Tibial nerve (tissue), 4 donors: Measurements from ENCODE around the gene CDHR4. TPM values are rescaled to one million over a fixed set of nuclear protein-coding genes. Genes with fewer than 3 reads are reported as not detected.
"Not testable (repeated sequence)": the region's sequence is repeated elsewhere in the genome, so short reads cannot be mapped to it uniquely, and the experiment has no call there.

Source experiments
- DNase-seq, 2 donors: peaks; one replicate each; pipeline ENCODE4 v3.0.0-alpha.2; 2019; ENCODE audit warnings: low spot score in 2 of 2
- H3K27ac ChIP-seq, 4 donors: fragments of 200-600 bp; sonication (generic) in 3 of 4; one replicate each; pipeline ENCODE4 v1.5.1; 2017 to 2019; ENCODE audit warnings: mild to moderate bottlenecking in 1 of 4
- H3K27me3 ChIP-seq, 2 donors: fragments of 200-600 bp; sonication (generic) in 1 of 2; one replicate each; pipeline versions ENCODE4 v1.5.1 to v1.6.0; 2017 to 2019
- H3K36me3 ChIP-seq, 3 donors: fragments of 200-600 bp; sonication (generic); one replicate each; pipeline ENCODE4 v1.5.1; 2018 to 2019
- H3K4me1 ChIP-seq, 4 donors: fragments of 200-600 bp; sonication (generic) in 3 of 4; one replicate each; pipeline ENCODE4 v1.5.1; 2017 to 2019
- H3K4me3 ChIP-seq, 4 donors: fragments of 200-600 bp; sonication (generic) in 3 of 4; one replicate each; pipeline ENCODE4 v1.5.1; 2017 to 2019; ENCODE audit warnings: mild to moderate bottlenecking in 1 of 4, moderate library complexity in 1 of 4
- H3K9me3 ChIP-seq, 4 donors: fragments of 200-600 bp; sonication (generic) in 3 of 4; one replicate each; pipeline ENCODE4 v1.5.1; 2017 to 2019
- EP300 ChIP-seq, 2 donors: sonication (generic); formaldehyde crosslinking; IDR thresholded peaks; one replicate each; pipeline ENCODE4 v1.6.1; 2017; ENCODE audit warnings: antibody characterized with exemption in 2 of 2, mild to moderate bottlenecking in 1 of 2
- POLR2A ChIP-seq, 2 donors: fragments of 450-650 bp; IDR thresholded peaks; one replicate each; pipeline ENCODE4 v1.6.1; 2017; ENCODE audit warnings: antibody characterized with exemption in 2 of 2, mild to moderate bottlenecking in 2 of 2, moderate library complexity in 2 of 2
- WGBS, 2 donors: methylation state at CpG; one replicate each; pipeline ENCODE4 v1.1.5; 2018; 5-methylcytosine and 5-hydroxymethylcytosine counted together
- total RNA-seq, 4 donors: library from RNA; depleted of rRNA; stranded (reverse); fragments of >200 nt; gene quantifications; one replicate each; pipeline ENCODE4 v1.1.0, GENCODE V29; 2016
- TF ChIP-seq, protein P1 (sequence below), 5 experiments: fragments of 200-600 bp in 3 of 5; fragments of 450-650 bp in 2 of 5; sonication (generic) in 3 of 5; IDR thresholded peaks; one replicate each; pipeline ENCODE4 v1.5.1; 2016 to 2019; ENCODE audit warnings: antibody characterized with exemption in 5 of 5, mild to moderate bottlenecking in 3 of 5, moderate library complexity in 2 of 5

The CDHR4 gene
- total RNA-seq, 4 donors from 2014 or later, result 1.3 to 1.4 TPM; not detected in 2

DNA sequence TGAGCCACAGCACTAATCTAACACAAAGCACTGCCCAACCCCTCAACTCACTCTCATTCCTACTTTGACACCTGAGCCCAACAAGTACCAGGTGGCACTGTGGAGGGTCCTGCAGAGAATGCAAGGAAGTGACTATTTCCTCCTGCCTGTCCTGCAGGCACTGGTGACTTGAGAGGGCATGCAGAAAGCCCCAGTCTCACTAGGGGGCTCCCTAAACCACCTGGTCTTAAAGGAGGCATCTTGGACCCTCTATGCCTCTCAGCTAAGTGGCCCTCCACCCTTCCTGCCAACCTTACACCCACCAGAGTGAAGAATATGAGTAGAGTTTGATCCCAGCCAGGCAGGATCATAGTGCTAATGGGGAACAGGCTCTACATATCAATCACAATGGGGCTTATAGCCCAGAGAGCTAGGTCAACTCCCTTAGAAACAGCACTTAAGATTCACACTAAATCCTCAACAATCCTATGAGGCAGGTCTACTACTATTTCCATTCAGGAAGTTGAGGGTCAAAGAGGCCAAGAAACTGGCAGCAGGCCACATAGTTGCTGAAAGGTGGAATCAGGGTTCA lies 41.5 kb upstream of the CDHR4 start:
- DNase-seq, result no peak
- no peak for TF ChIP-seq EP300 (IDR thresholded peaks at IDR 0.05)
- TF ChIP-seq POLR2A (IDR thresholded peaks at IDR 0.05), result no peak
- TF ChIP-seq, protein P1, sequence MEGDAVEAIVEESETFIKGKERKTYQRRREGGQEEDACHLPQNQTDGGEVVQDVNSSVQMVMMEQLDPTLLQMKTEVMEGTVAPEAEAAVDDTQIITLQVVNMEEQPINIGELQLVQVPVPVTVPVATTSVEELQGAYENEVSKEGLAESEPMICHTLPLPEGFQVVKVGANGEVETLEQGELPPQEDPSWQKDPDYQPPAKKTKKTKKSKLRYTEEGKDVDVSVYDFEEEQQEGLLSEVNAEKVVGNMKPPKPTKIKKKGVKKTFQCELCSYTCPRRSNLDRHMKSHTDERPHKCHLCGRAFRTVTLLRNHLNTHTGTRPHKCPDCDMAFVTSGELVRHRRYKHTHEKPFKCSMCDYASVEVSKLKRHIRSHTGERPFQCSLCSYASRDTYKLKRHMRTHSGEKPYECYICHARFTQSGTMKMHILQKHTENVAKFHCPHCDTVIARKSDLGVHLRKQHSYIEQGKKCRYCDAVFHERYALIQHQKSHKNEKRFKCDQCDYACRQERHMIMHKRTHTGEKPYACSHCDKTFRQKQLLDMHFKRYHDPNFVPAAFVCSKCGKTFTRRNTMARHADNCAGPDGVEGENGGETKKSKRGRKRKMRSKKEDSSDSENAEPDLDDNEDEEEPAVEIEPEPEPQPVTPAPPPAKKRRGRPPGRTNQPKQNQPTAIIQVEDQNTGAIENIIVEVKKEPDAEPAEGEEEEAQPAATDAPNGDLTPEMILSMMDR (IDR thresholded peaks at IDR 0.05), result no peak
- Histone ChIP-seq H3K36me3 (peaks cover 0 to 4% (median 0%) of the 10 kb centered on the region in 3 donors), H3K4me1 (peaks cover 0 to 27% (median 0%) of the 10 kb centered on the region in 4 donors), H3K4me3 (no peak overlapping the region), H3K9me3 (no peaks in the 10 kb centered on the region), H3K27me3 (no peaks in the 10 kb centered on the region), H3K27ac (no peak overlapping the region)

DNA sequence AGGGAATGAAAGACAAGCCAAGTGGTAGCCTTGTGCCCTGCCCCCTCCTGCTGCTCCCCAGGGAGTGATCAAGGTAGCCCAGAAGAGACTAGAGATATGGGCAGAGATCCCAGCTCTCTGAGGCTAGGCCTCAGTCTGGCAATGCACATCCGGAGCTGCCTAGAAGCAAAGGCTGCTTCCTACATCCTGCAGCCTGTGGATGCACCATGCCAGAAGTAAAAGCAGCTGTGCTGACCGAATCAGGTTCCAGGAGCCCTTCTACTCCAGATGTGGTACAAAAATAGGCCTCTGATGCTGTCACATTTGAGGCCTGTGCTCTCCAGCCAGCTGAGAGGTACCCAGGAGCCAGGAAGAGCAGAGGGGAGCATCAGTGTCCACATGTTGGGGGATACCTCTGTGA lies 40.7 kb upstream of the CDHR4 start:
- H3K4me3 ChIP-seq, result no peak overlapping the region
- no peak overlapping the region for H3K27ac ChIP-seq
- H3K4me1 ChIP-seq, result peaks cover 0 to 27% (median 0%) of the 10 kb centered on the region in 4 donors
- DNase-seq, result no peak
- TF ChIP-seq POLR2A (IDR thresholded peaks at IDR 0.05) (no peak), EP300 (IDR thresholded peaks at IDR 0.05) (no peak)
- TF ChIP-seq, protein P1 (IDR thresholded peaks at IDR 0.05), result no peak
- no peaks in the 10 kb centered on the region for H3K27me3 ChIP-seq
- no peaks in the 10 kb centered on the region for H3K36me3 ChIP-seq
- no peaks in the 10 kb centered on the region for H3K9me3 ChIP-seq
- 65 to 74% methylated on average over 2 of the region's 2 CpGs for WGBS, 2 donors

DNA sequence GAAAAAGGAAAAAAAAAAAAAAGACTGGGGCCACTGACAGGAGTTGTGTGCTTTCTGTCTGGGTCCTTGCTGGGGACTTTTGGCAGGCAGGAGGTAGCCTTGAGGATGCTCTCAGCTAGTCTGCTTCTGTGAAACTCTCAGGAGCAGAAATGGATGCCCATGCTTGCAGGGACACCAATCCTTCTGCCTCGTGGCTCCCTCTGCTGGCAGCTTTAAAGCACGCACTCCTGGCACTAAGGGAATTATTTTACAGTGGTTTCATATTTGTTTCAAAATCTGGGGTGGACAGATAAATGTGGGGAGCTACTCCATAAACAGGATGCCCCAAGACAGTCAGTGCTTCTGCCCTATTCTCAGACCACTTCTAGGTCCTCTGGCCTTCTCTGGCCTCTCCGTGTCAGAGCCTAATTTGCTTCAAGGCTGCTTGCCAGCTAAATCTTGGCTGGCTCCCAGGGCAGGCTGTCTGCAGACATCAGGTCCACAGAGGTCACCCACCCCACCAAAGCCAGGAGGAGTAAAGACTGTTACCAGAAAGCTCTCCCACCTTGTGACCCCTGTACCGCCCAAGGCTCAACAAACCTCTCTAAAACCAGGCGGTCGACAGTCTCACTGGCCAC lies 39.6 kb upstream of the CDHR4 start:
- DNase-seq, result peak; percentile 76 to 90
- H3K4me3 ChIP-seq, result no peak overlapping the region
- no peaks in the 10 kb centered on the region for H3K27me3 ChIP-seq
- peaks cover 0 to 27% (median 0%) of the 10 kb centered on the region in 4 donors for H3K4me1 ChIP-seq
- 22% methylated on average over 6 of the region's 6 CpGs for WGBS, 2 donors
- TF ChIP-seq, protein P1 (IDR thresholded peaks at IDR 0.05), result peak; percentile 78 to 94 (median 88)
- TF ChIP-seq POLR2A (IDR thresholded peaks at IDR 0.05) (no peak), EP300 (IDR thresholded peaks at IDR 0.05) (peak in 1 of 2 donors; percentile 48)
- H3K36me3 ChIP-seq, result peaks cover 0 to 2% (median 0%) of the 10 kb centered on the region in 3 donors
- peak overlapping the region in 1 of 4 donors; percentile 12 for H3K27ac ChIP-seq
- no peaks in the 10 kb centered on the region for H3K9me3 ChIP-seq

DNA sequence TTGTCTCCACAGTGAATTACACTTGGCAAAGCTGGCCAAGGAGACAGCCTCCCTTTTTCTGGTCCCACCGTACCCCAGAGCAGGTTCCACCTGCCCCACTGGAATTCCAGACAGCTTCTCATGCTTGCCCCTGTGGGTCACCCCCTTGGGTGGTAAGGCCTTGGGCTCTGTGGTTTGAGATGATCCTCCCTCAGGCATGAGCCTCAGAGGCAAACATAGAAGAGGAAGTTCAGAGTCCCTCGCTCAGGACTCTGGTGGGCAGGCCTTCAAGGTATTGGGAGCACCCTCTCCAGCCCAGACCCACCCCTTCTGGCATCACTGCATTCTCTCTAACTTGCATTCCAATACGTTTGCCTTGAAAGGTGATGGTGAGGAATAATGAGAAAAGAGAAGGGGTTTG lies 31.7 kb upstream of the CDHR4 start:
- no peak overlapping the region for H3K4me3 ChIP-seq
- no peaks in the 10 kb centered on the region for H3K9me3 ChIP-seq
- TF ChIP-seq EP300 (IDR thresholded peaks at IDR 0.05), result no peak
- no peak for TF ChIP-seq POLR2A (IDR thresholded peaks at IDR 0.05)
- TF ChIP-seq, protein P1 (IDR thresholded peaks at IDR 0.05), result no peak
- H3K4me1 ChIP-seq, result no peaks in the 10 kb centered on the region
- no peak for DNase-seq
- H3K27ac ChIP-seq, result no peak overlapping the region
- 58 to 68% methylated on average over 3 of the region's 3 CpGs for WGBS, 2 donors
- no peaks in the 10 kb centered on the region for H3K27me3 ChIP-seq
- peaks cover 0 to 32% (median 0%) of the 10 kb centered on the region in 3 donors for H3K36me3 ChIP-seq

DNA sequence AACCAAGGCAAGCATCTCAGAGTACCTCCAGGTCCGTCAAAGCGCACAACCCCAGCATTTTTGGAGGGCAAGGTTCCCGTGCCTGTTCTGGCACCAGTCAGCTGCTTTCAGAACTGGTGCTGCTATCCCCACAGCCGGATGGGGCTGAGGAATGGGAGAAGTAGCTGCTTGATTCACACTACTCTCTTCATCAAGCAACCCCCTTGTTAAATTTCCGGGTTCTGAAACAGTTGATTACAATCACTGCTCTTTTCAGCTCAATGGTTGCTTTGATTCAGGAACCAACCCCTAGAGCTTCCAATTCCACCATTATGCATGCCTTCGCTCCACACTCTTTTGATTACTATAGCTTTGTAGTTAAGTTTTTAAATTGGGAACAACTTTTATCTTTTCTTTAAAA lies 26.3 kb upstream of the CDHR4 start:
- peak overlapping the region in 2 of 4 donors; percentile 33 to 50 for H3K27ac ChIP-seq
- TF ChIP-seq POLR2A (IDR thresholded peaks at IDR 0.05), result no peak
- TF ChIP-seq, protein P1 (IDR thresholded peaks at IDR 0.05), result no peak
- no peak for TF ChIP-seq EP300 (IDR thresholded peaks at IDR 0.05)
- peaks cover 0 to 21% (median 0%) of the 10 kb centered on the region in 3 donors for H3K36me3 ChIP-seq
- DNase-seq, result no peak
- H3K27me3 ChIP-seq, result no peaks in the 10 kb centered on the region
- no peaks in the 10 kb centered on the region for H3K9me3 ChIP-seq
- peaks cover 0 to 8% (median 0%) of the 10 kb centered on the region in 4 donors for H3K4me1 ChIP-seq
- no peak overlapping the region for H3K4me3 ChIP-seq
- WGBS, 2 donors, result 42 to 52% methylated on average over 6 of the region's 6 CpGs

DNA sequence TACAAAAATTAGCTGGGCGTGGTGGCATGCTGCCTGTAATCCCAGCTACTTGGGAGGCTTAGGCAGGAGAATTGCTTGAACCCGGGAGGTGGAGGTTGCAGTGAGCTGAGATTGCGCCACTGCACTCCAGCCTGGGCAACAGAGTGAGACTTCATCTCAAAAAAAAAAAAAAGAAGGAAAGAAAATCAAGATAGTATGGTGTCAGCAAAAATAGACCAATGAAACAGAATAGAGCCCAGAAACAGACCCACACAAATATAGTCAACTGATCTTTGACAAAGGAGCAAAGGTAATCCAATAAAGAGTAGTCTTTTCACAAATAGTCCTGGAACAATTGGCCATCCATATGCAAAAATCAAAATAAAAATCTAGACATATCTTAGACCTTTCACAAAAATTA lies 23.5 kb upstream of the CDHR4 start:
- not testable (repeated sequence) for H3K27me3 ChIP-seq, H3K27ac ChIP-seq, DNase-seq, H3K4me1 ChIP-seq, H3K36me3 ChIP-seq, H3K4me3 ChIP-seq, H3K9me3 ChIP-seq
- WGBS, 2 donors, result 56 to 92% methylated on average over 3 of the region's 3 CpGs
